Suppressor macrophage (primary cell): Measurements from ENCODE around the gene MAPK11.

Experiments
- DNase-seq, 4 experiments: peaks; one replicate each; pipeline ENCODE4 v3.0.0-alpha.2; 2020 to 2022
- total RNA-seq, 17 experiments: gene quantifications; one replicate each; lab custom pipeline; 2026; ENCODE audit warnings: mixed read lengths in 6 of 17, inconsistent platforms in 3 of 17; lab: John Stamatoyannopoulos, UW

The MAPK11 gene
- 0.31 to 5.9 (median 1.4) reads per million in 17 experiments for total RNA-seq

- DNase-seq = peak in 2 of 4 experiments; percentile 47 to 53
Observed at GRCh38 chr22:50269970-50270665, at the start of gene MAPK11. Gene MAPK11 (minus strand): TSS chr22:50270380. CDS start chr22:50270292, 88 bp downstream.

- DNase-seq = no peak
Observed at GRCh38 chr22:50319503-50319951, 49.3 kb upstream of the MAPK11 start.

- DNase-seq = no peak
Observed at GRCh38 chr22:50318698-50319411, 48.7 kb upstream of the MAPK11 start.

DNA sequence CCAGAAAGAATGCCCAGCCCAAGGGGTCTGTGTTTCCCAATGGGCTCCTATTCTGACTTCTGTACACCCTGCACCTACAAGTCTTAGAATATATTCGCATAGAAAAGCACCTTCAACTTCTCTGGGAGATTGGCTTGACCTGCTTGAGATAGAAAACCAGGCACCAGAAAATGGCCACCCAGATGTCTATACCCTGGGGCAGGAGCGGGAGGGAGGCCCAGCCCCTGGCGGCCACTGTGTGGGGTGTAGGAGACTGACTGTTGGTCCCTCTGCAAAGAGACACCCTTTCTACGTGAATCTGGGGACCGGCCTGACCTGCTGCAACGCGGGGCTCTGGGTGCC, 48.1 kb upstream of the MAPK11 start:
- DNase-seq = no peak

DNA sequence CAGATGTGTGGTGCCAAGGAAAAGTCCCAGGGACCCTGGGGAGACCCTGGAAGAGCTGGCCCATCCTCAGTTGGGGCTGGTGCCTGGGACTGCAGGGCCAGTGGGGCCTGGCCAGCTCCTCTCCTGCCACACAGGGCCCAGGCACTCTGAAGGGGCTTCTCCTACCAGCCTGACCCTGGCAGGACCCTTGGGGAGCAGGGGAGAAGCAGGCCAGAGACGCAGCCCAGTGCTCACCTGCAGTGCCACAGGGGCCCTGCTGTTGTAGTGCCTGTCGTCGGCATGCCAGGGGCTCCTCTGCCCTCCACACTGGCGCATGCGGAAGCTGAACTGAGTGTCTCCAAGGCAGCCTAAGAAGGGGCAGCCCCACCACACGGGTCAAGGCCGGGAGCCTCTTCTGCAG, 47.5 kb upstream of the MAPK11 start:
- DNase-seq = no peak

GRCh38 chr22:50317178-50317577, 47.0 kb upstream of the MAPK11 start:
- no peak for DNase-seq

GRCh38 chr22:50316114-50317065, 46.2 kb upstream of the MAPK11 start:
- no peak for DNase-seq

DNA sequence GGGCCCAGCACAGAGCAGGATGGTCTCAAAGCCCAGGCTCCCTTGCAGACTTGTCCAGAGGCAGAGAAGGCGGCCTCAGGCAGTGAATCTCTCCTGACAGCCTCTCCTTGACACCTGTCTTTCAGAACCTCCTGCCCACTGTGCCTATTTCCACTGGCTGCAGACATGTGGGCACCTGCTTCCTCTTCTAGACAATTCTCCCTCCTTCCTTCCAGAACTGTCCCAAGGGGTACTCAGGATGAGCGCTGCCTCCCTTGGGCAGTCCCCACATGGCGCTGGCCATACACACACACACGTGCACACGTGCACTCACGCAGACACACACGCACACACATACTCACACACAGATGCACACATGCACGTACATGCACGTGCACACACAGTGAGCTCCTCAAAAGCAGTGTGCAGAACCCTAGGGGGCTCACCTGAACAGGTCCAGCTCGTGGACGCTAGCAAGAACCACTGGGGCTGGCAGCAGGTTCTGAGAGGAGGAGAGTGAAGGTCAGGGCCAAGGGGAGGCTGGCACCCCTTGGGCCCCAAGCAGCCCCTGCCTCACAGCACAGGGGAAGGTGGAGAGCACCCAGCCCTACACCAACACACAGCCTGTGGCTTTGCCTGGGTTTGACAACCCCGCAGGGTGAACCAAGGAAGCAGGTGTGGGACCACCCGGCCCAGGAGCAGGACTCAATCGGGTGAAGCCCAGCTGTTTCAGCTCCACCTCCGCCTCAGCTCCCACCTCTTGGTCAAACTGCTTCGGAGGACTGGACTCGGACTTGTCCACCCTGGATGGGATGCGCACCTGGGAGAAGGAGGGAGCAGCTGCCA, 45.3 kb upstream of the MAPK11 start:
- DNase-seq = peak in 1 of 4 experiments; percentile 4

DNA sequence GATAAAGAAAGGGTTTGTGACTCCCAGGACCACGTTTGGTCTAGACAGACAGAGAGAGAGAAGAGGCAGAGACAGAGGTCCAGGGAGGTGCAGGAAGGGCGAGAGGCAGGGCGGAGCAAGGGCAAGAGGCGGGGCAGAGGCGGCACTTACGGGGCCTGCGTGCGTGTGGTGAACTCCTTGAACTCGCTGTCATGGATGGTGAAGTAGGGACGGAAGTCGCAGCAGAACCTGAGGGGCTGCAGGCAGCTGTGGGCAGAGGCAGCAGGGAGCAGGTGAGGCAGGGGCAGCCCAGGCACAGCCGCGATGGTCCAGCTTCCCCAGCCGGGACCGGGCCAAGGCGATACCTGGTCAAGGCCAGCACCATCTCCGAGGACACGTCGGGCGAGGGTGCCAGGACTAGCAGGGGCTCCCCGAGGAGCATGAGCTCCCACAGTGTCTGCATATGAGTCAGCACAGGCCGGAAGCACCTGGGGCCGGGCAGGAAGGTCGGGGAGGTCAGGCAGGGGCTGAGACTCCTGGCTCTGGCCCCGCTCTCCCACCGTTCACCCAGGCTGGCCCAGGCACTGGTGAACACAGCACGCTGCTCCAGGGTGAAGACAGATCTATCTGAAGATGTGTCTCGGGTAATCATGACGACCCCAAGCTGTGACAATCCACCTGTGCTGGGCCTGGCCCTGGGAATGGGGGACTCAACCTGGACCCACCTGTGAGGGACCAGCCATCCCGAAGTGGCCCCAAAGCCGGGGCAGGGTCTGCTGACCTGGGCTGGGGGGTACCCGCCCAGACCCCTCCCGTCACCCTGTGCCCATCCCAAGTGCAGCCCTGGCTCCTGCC, 44.5 kb upstream of the MAPK11 start:
- DNase-seq = peak; percentile 70 to 86 (median 80)

DNA sequence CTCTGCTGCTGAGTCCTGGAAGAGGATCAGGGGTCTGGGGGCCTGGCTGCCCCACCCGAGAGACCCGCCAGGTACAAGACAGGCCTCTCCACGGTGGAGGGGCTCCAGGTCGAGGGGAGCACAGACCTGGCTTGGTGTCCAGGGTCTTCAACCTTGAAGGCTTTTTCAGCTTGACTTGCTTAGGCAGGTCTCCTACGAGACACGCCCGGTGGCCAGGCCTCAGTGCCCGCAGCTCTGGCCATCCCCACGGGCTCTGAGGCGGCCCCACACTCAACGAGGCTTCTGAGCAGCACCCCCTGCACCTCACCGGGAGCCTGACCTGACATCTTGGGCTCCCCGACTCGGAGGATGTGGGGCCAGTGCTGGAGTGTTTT, 43.9 kb upstream of the MAPK11 start:
- no peak for DNase-seq

- DNase-seq = no peak
Observed at GRCh38 chr22:50313600-50313999, 43.4 kb upstream of the MAPK11 start.

DNA sequence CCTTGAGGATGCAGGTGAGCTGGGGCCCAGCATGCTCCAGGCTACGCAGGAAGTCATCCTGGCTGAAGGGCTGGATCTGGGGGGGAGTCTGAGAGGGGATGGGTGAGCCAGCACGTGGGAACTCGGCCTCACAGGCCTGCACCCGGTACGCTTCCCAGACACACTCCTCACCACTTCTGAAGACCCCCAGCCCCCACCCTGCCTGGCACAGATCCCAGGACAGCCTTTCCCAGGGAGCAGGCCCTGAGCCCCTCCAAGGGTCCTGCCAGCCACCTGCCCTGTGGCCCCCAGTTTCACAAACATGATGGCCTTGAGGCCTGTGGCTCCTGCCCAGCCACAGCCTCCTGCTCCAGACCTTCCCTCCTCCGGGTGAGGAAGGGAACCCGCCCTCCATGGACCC, 42.8 kb upstream of the MAPK11 start:
- DNase-seq = no peak

- DNase-seq = no peak
Observed at GRCh38 chr22:50312371-50312770, 42.2 kb upstream of the MAPK11 start.

GRCh38 chr22:50311606-50312351, 41.6 kb upstream of the MAPK11 start:
- no peak for DNase-seq

GRCh38 chr22:50310949-50311444, 40.8 kb upstream of the MAPK11 start:
- DNase-seq = no peak

- no peak for DNase-seq
Observed at GRCh38 chr22:50310031-50310722, 40.0 kb upstream of the MAPK11 start.

- DNase-seq = no peak
Observed at GRCh38 chr22:50309601-50309991, 39.4 kb upstream of the MAPK11 start.

GRCh38 chr22:50308986-50309600, 38.9 kb upstream of the MAPK11 start:
- DNase-seq = peak in 2 of 4 experiments; percentile 39 to 50

- DNase-seq = peak; percentile 87 to 96 (median 94)
Observed at GRCh38 chr22:50308597-50308935, 38.4 kb upstream of the MAPK11 start.
